Lower lobe of right lung (tissue), 2 donors: ENCODE data around the gene PTPRD. TPM values are rescaled to one million over a fixed set of nuclear protein-coding genes. Genes with fewer than 3 reads are reported as not detected.

Experiments used
- ATAC-seq, 2 donors: fragments of 200-7000 bp; cut with Tn5 transposase; one replicate each; pipeline ENCODE4 v1.9.1; 2020 to 2022; ENCODE audit warnings: mild to moderate bottlenecking in 2 of 2, moderate library complexity in 2 of 2
- DNase-seq: peaks from one replicate; pipeline ENCODE4 v3.0.0-alpha.2; 2020
- H3K27ac ChIP-seq: fragments of 200-600 bp; one replicate; pipeline ENCODE4 v1.8.0; 2022
- H3K27me3 ChIP-seq: fragments of 200-600 bp; one replicate; pipeline ENCODE4 v1.8.0; 2022; ENCODE audit warnings: low read depth
- H3K36me3 ChIP-seq: fragments of 200-600 bp; one replicate; pipeline ENCODE4 v1.8.0; 2022; ENCODE audit warnings: mild to moderate bottlenecking
- H3K4me1 ChIP-seq: fragments of 200-600 bp; one replicate; pipeline ENCODE4 v1.8.0; 2022
- H3K4me3 ChIP-seq: fragments of 200-600 bp; one replicate; pipeline ENCODE4 v1.8.0; 2022; ENCODE audit warnings: mild to moderate bottlenecking
- H3K9me3 ChIP-seq: fragments of 200-600 bp; one replicate; pipeline ENCODE4 v1.8.0; 2022
- CTCF ChIP-seq: fragments of 200-600 bp; IDR thresholded peaks from one replicate; pipeline ENCODE4 v1.8.0; 2022; ENCODE audit warnings: antibody characterized with exemption, mild to moderate bottlenecking
- intact Hi-C: fragments of 100-400 bp; cut with DNase I; formaldehyde crosslinking; loops from one replicate; pipeline ENCODE4 v1.11.0; 2022
- total RNA-seq: library from RNA; stranded (reverse); fragmentation: NEBNext Ultra II Directional; extraction: Animal tissue kit (Norgen Biotek cat#: 25700); gene quantifications from one replicate; pipeline ENCODE4 v1.2.1, GENCODE V29; 2021
- donor health status: DM: no; HTN: yes; CAD: no; lungs with severe emphysema.

The PTPRD gene
- total RNA-seq, 1 donor from 2014 or later, result 17.2 TPM

GRCh38 chr9:8515748-8516147 is 2097.1 kb downstream of the PTPRD start:
- DNase-seq (no peak), ATAC-seq (no peak)
- H3K9me3 ChIP-seq, result no peaks in the 10 kb centered on the region
- intact Hi-C loops, result no loop called here
- no peaks in the 10 kb centered on the region for H3K4me1 ChIP-seq
- H3K27me3 ChIP-seq, result no peaks in the 10 kb centered on the region
- no peak overlapping the region for H3K27ac ChIP-seq
- TF ChIP-seq CTCF, result no peak
- H3K36me3 ChIP-seq, result no peaks in the 10 kb centered on the region
- H3K4me3 ChIP-seq, result no peak overlapping the region

DNA sequence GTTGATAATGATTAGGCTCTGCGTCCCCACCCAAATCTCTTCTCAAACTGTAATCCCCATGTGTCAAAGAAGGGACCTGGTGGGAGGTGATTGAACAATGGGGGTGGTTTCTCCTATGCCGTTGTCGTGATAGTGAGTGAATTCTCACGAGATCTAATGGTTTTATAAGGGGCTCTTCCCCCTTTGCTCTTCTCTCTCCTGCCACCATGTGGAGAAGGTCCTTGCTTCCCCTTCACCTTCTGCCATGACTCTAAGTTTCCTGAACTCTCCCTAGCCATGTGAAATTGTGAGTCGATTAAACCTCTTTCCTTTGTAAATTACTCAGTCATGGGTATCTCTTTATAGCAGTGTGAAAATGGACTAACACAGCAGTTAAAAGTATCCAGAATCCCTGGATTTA is 2098.0 kb downstream of the PTPRD start:
- H3K27ac ChIP-seq, result no peak overlapping the region
- no peaks in the 10 kb centered on the region for H3K4me1 ChIP-seq
- no peaks in the 10 kb centered on the region for H3K36me3 ChIP-seq
- no peak for ATAC-seq
- intact Hi-C loops, result no loop called here
- H3K9me3 ChIP-seq, result no peaks in the 10 kb centered on the region
- no peak for DNase-seq
- H3K4me3 ChIP-seq, result no peak overlapping the region
- no peaks in the 10 kb centered on the region for H3K27me3 ChIP-seq
- TF ChIP-seq CTCF, result no peak

- intact Hi-C loops, result no loop called here
- Histone ChIP-seq H3K4me3 (no peak overlapping the region), H3K27me3 (no peaks in the 10 kb centered on the region), H3K36me3 (no peaks in the 10 kb centered on the region), H3K27ac (no peak overlapping the region), H3K4me1 (no peaks in the 10 kb centered on the region), H3K9me3 (no peaks in the 10 kb centered on the region)
- DNase-seq (no peak), ATAC-seq (no peak)
- TF ChIP-seq CTCF, result no peak
Measured at GRCh38 chr9:8508671-8509290, 2104.0 kb downstream of the PTPRD start.

DNA sequence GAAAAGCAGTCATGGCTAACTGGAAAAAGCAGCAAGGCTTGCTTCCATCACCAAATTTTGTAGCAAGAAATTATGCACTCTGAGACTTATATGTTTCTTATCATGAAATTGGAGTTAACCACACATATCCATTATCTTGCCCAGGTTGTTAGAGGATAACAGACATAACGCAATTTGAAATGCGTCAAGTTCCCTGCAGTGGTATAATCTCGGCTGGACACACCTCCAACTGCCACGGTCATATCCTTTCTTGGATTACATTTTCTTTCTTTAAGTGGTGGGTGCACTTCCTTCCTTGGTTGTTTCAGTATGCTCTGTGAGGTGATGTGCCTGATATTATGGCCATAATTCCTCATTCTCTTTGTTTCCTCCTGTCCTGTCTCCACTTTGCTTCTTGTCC is 2118.2 kb downstream of the PTPRD start:
- H3K4me3 ChIP-seq, result no peak overlapping the region
- H3K27ac ChIP-seq, result no peak overlapping the region
- DNase-seq, result no peak
- TF ChIP-seq CTCF, result no peak
- no peak for ATAC-seq
- H3K9me3 ChIP-seq, result no peaks in the 10 kb centered on the region
- H3K36me3 ChIP-seq, result no peaks in the 10 kb centered on the region
- H3K4me1 ChIP-seq, result no peaks in the 10 kb centered on the region
- intact Hi-C loops, result no loop called here
- H3K27me3 ChIP-seq, result no peaks in the 10 kb centered on the region

DNA sequence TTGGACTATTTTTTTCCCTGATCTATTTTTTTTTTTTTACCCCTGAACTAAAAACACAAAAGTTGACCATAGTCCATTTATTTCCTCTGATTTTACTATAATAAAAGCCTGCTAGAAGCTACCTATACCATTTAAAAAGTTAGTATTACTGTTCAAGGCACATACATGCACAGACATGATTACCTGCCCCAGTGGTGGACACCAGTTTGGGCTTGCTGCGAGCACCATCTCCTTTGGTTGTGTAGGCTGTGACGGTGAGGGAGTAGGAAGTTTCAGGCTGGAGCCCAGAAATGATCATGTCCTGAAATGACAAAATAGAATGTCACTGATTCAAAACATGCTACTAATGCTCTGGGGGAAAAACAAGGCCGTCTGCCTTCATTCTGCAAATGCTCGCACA is 2120.1 kb downstream of the PTPRD start:
- ATAC-seq, result no peak
- Histone ChIP-seq H3K27ac (no peak overlapping the region), H3K9me3 (no peaks in the 10 kb centered on the region), H3K4me1 (no peaks in the 10 kb centered on the region), H3K4me3 (no peak overlapping the region), H3K36me3 (no peaks in the 10 kb centered on the region), H3K27me3 (no peaks in the 10 kb centered on the region)
- no peak for TF ChIP-seq CTCF
- intact Hi-C loops, result no loop called here
- no peak for DNase-seq

- H3K9me3 ChIP-seq, result no peaks in the 10 kb centered on the region
- intact Hi-C loops, result no loop called here
- H3K4me3 ChIP-seq, result no peak overlapping the region
- ATAC-seq (no peak), DNase-seq (no peak)
- no peaks in the 10 kb centered on the region for H3K4me1 ChIP-seq
- H3K36me3 ChIP-seq, result no peaks in the 10 kb centered on the region
- TF ChIP-seq CTCF, result no peak
- H3K27me3 ChIP-seq, result no peaks in the 10 kb centered on the region
- H3K27ac ChIP-seq, result no peak overlapping the region
Measured at GRCh38 chr9:8492024-8492423, 2120.8 kb downstream of the PTPRD start.
